ENCODE data around the gene INPP5E.

DNA sequence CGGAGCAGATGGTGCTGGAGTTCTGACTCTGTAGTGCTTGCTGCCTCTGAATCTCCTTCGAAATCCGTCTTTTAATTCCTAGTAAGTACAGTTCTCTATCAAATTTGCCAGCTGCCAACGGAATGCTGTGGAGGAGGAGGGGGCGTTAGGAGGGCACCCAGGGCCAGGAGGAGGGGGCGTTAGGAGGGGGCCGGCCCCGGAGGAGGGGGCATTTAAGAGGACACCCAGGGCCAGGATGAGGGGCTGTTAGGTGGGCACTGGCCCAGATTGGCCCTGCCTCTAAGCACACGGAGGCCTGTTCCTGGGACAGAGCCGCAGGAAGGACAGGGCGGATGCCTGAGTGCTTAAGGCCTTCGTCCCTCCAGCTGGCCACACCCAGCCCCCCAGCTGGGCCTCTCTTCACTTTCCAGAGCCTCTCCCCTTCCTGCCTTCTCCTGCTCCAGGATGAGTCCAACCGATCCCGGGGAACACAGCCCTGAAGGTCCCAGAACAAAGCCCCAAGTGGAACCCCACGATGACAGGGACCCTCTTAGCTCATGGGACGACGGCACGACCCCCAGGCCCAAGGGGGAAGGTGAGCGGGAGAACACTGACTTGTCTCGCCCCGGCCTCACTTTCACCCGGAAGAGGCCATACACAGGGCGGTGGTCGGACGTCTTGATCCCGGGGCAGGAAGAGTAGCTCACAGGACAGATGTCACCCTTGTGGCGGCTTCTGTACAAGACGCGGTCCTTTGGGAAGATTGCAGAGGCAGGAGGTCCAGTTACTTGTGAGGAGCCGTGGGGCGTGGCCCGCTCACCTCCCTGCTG, 9.8 kb downstream of the INPP5E start:
- TF ChIP-seq, protein P1, sequence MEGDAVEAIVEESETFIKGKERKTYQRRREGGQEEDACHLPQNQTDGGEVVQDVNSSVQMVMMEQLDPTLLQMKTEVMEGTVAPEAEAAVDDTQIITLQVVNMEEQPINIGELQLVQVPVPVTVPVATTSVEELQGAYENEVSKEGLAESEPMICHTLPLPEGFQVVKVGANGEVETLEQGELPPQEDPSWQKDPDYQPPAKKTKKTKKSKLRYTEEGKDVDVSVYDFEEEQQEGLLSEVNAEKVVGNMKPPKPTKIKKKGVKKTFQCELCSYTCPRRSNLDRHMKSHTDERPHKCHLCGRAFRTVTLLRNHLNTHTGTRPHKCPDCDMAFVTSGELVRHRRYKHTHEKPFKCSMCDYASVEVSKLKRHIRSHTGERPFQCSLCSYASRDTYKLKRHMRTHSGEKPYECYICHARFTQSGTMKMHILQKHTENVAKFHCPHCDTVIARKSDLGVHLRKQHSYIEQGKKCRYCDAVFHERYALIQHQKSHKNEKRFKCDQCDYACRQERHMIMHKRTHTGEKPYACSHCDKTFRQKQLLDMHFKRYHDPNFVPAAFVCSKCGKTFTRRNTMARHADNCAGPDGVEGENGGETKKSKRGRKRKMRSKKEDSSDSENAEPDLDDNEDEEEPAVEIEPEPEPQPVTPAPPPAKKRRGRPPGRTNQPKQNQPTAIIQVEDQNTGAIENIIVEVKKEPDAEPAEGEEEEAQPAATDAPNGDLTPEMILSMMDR (IDR thresholded peaks at IDR 0.05) = no peak
- TF ChIP-seq POLR2A (IDR thresholded peaks at IDR 0.05) = no peak
